GM21576 (cell line): Measurements from ENCODE around the gene MLX.
A peak's percentile ranks its signal among the peaks of the same experiment; 100 is the strongest.
"Not testable (repeated sequence)": the region's sequence is repeated elsewhere in the genome, so short reads cannot be mapped to it uniquely, and the experiment has no call there.

Experiments
- ATAC-seq: cut with Tn5 transposase; IDR thresholded peaks from one replicate; pipeline ENCODE4 v1.9.1; 2021; ENCODE audit warnings: mild to moderate bottlenecking, moderate library complexity; ENCODE audit not compliant: unreplicated experiment

MLX gene

DNA sequence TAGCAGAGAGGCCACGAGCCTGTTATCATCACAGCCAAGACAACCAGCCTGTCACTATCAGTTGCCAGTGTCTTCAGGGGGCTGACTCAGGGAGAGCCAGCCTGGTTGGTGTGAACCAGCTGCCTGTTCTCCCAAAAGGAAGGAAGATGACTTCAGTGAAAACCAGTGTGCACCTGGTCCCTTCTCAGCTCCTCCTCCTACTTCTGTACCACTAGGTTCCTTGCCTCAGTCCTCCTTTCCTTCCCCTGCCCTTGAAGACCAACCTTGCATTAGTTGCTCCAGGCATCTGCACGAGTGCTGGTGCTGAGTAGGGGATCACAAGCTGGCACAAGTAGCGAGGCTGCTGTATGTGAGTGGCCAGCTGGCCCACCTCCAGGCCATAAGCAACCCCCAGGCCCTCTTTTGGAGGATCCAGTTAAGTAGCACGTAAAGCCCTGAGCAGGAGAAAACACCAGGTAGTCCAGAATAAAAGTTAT, 51.1 kb downstream of the MLX start:
- ATAC-seq = peak; percentile 31

- ATAC-seq = peak; percentile 70
These were observed 51.7 kb downstream of the MLX start for GRCh38 chr17:42618442-42619150.

GRCh38 chr17:42621987-42622386, 55.1 kb downstream of the MLX start:
- not testable (repeated sequence) for ATAC-seq
